ENCODE measurements around the gene CMA1. TPM values are rescaled to one million over a fixed set of nuclear protein-coding genes. Genes with fewer than 3 reads are reported as not detected.
A peak's percentile ranks its signal among the peaks of the same experiment; 100 is the strongest.
"Not testable (repeated sequence)": the region's sequence is repeated elsewhere in the genome, so short reads cannot be mapped to it uniquely, and the experiment has no call there.

CMA1 gene
- total and polyA plus RNA-seq, 2 experiments from 2014 or later: not detected

GRCh38 chr14:24518851-24519250 lies 10.8 kb upstream of the CMA1 start:
- Histone ChIP-seq H3K27ac (no peak overlapping the region), H3K9me3 (ENCODE audit: low read depth) (no peaks in the 10 kb centered on the region), H3K27me3 (no peaks in the 10 kb centered on the region), H3K36me3 (no peaks in the 10 kb centered on the region), H3K4me1 (ENCODE audit: low read depth) (no peaks in the 10 kb centered on the region), H3K4me3 (no peak overlapping the region)
- no peak for TF ChIP-seq CTCF (IDR thresholded peaks at IDR 0.05; ENCODE audit: low read depth, low read length)
- DNase-seq (ENCODE audit: low read depth in 1 of 2, low spot score in 1 of 2): no peak

GRCh38 chr14:24514209-24514608 lies 6.1 kb upstream of the CMA1 start:
- Histone ChIP-seq H3K4me1 (ENCODE audit: low read depth) (no peaks in the 10 kb centered on the region), H3K36me3 (no peaks in the 10 kb centered on the region), H3K4me3 (no peak overlapping the region), H3K27me3 (no peaks in the 10 kb centered on the region), H3K27ac (no peak overlapping the region), H3K9me3 (ENCODE audit: low read depth) (no peaks in the 10 kb centered on the region)
- no peak for DNase-seq (ENCODE audit: low read depth in 1 of 2, low spot score in 1 of 2)
- TF ChIP-seq CTCF (IDR thresholded peaks at IDR 0.05; ENCODE audit: low read depth, low read length): no peak

GRCh38 chr14:24513009-24513408 lies 4.9 kb upstream of the CMA1 start:
- Histone ChIP-seq H3K27ac (no peak overlapping the region), H3K27me3 (no peaks in the 10 kb centered on the region), H3K36me3 (no peaks in the 10 kb centered on the region), H3K9me3 (ENCODE audit: low read depth) (no peaks in the 10 kb centered on the region), H3K4me1 (ENCODE audit: low read depth) (no peaks in the 10 kb centered on the region), H3K4me3 (no peak overlapping the region)
- DNase-seq (ENCODE audit: low read depth in 1 of 2, low spot score in 1 of 2): peak in 1 of 2 donors; percentile 1
- no peak for TF ChIP-seq CTCF (IDR thresholded peaks at IDR 0.05; ENCODE audit: low read depth, low read length)

GRCh38 chr14:24506443-24506842 lies 1.6 kb downstream of the CMA1 start:
- Histone ChIP-seq H3K27ac (no peak overlapping the region), H3K27me3 (no peaks in the 10 kb centered on the region), H3K9me3 (ENCODE audit: low read depth) (no peaks in the 10 kb centered on the region), H3K4me1 (ENCODE audit: low read depth) (no peaks in the 10 kb centered on the region), H3K36me3 (no peaks in the 10 kb centered on the region), H3K4me3 (no peak overlapping the region)
- no peak for DNase-seq (ENCODE audit: low read depth in 1 of 2, low spot score in 1 of 2)
- TF ChIP-seq CTCF (IDR thresholded peaks at IDR 0.05; ENCODE audit: low read depth, low read length): no peak

- no peaks in the 10 kb centered on the region for H3K4me1 ChIP-seq (ENCODE audit: low read depth)
- no peak overlapping the region for H3K27ac ChIP-seq
- no peak for TF ChIP-seq CTCF (IDR thresholded peaks at IDR 0.05; ENCODE audit: low read depth, low read length)
- no peak for DNase-seq (ENCODE audit: low read depth in 1 of 2, low spot score in 1 of 2)
- no peaks in the 10 kb centered on the region for H3K36me3 ChIP-seq
- no peaks in the 10 kb centered on the region for H3K9me3 ChIP-seq (ENCODE audit: low read depth)
- H3K4me3 ChIP-seq: no peak overlapping the region
- no peaks in the 10 kb centered on the region for H3K27me3 ChIP-seq
Observed at GRCh38 chr14:24504425-24504950, 3.6 kb downstream of the CMA1 start.

- H3K27ac ChIP-seq; H3K27me3 ChIP-seq; H3K9me3 ChIP-seq (ENCODE audit: low read depth); H3K4me1 ChIP-seq (ENCODE audit: low read depth); DNase-seq (ENCODE audit: low read depth in 1 of 2, low spot score in 1 of 2); H3K36me3 ChIP-seq; H3K4me3 ChIP-seq: not testable (repeated sequence)
Observed at GRCh38 chr14:24491586-24492408, 16.3 kb downstream of the CMA1 start.
